Activated naive CD8-positive, alpha-beta T cell treated with anti-CD3 and anti-CD28 coated beads, Interleukin-2, amount 50 U/mL, for 16 hours (primary cell): Measurements from ENCODE around the gene MORN1.

Experiments
- DNase-seq: peaks from one replicate; pipeline ENCODE4 v3.0.0-alpha.2; 2020; ENCODE audit warnings: low read depth, low spot score

Gene MORN1

DNA sequence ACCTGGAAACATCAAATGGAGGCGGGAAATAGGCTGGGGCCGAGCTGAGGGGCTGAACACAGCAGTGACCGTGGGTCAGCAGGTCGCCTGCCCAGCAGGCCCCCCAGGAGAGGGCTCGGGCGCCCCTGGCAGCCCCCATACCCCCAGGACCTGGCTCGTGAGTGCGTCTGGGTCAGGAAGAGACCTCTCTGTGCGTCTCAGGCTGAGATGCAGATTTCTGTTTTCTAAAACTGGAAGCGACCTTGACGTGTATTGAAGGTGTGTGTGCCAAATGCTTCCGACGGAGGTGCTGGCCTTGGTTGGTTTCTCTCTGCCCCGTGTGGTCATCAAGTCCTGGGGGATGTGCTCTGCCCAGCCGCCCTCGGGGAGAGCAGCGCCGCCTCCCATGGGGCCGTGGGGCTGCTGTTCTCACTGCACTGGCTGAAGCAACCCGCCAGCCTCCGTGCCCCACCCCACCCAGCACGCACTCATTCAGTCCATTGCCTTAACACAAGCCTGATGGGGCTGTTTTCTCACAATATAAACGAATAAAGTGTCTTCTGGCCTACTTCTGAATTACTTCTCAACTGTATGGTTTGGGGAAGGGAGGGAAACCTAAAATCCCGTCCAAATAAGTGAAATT lies 13.6 kb upstream of the MORN1 start:
- no peak for DNase-seq

- DNase-seq: no peak
Observed at GRCh38 chr1:2404142-2404889, 13.0 kb upstream of the MORN1 start.

- DNase-seq: no peak
Observed at GRCh38 chr1:2403273-2403672, 11.9 kb upstream of the MORN1 start.

GRCh38 chr1:2402420-2402819 lies 11.1 kb upstream of the MORN1 start:
- no peak for DNase-seq

DNA sequence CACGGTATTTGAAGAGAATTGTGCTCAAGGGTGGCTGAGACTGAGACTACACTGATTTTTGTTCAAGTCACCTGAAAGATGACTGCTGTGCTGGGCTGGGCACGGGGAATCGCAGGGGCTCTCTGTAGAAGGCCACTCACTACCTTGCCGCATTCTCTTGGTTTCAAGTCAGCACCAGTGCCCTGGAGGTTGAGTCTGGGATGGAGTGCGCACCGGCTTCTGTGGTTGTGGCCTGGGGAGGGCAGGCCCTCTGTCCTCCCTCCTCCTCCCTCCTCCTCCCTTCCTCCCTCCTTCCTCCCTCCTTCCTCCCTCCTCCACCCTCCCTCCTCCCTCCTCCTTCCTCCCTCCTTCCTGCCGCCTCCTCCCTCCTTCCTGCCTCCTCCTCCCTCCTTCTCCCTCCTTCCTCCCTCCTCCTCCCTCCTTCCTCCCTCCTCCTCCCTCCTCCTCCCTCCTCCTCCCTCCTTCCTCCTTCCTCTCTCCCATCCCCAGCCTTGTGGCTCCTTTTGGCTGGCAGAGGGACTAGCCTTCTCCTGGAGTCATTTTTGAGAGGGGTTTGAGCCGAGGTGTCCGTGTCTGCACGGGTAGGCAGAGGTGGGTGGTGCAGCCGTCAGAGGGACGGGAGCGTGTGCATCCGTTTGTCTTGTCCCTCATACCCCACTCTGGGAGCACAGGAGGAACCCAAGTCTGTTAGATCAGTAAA lies 9.7 kb upstream of the MORN1 start:
- DNase-seq: no peak

DNA sequence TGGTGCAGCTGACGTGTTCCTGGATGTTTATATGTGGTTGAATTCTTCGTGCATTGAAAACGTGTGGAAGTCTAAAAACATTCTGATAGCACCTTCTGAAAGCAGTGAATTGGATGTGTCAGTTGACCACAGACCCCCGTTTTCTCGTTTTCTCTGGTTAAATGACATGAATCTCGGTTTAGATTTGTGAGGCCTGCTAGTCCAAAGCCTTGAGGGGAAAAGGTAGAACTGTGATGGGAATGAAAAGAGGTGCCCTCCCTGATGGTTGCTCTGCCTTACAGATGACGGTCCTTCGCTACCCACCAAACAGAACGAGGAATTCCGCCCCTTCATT lies 9.2 kb upstream of the MORN1 start:
- DNase-seq: no peak

DNA sequence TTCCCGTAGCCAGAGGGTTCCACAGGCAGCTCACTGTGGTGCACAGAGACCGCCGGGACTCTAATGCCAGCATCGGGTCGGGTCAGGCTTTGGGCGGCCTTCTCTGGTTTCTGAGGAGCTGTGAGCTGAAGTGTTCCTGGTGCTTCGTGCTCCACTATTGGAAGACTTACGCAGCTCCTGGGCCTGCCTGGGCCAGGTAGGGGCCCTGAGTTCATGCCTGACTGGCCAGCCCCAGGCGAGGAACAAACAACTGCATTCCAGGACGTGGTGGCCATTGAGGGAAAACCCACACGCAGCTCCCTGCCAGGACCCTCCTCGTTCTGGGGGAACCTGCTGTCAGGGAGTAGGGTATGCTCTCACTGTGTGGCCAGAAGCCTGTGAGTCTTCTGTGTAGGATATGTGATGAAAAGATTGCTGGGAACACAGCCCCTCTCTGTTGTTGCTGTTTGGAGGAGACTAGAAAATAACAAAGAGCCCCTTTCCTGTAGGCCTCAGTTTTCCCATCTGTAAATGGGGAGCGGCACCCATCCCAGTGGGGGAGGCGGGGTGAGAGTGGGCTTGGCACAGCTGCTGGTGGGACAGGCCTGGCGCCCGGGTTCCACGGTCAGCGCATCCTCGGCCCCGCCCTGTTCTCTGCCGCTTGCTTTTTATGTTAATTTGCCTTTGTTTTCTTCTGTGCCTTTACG lies 8.7 kb upstream of the MORN1 start:
- DNase-seq: no peak

- DNase-seq: no peak
Observed at GRCh38 chr1:2398871-2399270, 7.5 kb upstream of the MORN1 start.

DNA sequence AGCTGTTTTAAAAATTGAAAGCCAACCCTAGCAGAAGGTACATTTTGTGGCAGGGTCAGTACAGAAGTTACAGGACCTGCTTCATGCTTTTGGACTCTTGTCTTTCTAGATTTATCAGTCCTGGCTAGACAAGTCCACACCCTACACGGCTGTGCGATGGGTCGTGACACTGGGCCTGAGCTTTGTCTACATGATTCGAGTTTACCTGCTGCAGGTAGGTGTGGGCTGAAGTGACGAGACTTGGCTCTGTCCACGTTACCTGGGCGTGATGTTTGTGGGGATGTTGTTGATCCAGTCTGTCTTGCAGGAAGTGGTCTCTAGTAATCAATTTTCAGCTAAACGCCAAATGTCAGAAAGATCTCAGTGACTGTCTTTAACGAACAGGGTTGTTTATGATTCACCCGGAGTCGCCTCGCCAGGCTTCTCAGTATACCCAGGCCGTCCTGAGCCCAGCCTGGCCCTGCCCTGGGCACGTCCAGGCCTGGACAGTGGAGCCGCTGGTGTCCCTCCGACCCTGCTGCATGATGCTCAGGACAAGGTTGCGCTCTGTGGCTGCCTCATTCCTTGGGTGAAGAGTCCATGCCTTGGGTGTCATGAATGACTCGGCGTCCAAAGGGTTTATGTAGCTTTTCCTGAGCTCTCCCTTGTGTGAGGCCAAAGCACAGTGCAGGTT lies 5.8 kb upstream of the MORN1 start:
- DNase-seq: no peak

- no peak for DNase-seq
Observed at GRCh38 chr1:2396476-2396875, 5.1 kb upstream of the MORN1 start.

DNA sequence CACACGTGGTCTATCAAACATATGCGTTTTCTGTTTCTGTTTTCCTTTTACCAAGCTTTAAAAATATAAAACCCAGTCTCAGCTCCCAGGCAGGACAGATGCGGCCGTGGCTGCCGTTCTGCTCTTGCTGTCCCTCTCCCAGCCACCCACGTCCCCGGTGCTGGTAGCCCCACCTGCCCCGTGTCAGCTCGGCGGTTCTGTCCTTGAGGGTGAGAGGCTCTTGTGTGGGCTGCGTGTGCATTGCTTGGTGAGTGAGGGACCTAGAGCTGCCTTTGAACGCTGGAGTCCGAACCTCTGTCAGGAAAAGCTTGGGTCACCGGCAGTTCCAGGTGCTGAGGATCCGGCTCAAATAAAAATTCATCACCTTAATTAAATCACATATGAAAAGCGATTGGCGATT lies 4.7 kb upstream of the MORN1 start:
- DNase-seq: no peak

DNA sequence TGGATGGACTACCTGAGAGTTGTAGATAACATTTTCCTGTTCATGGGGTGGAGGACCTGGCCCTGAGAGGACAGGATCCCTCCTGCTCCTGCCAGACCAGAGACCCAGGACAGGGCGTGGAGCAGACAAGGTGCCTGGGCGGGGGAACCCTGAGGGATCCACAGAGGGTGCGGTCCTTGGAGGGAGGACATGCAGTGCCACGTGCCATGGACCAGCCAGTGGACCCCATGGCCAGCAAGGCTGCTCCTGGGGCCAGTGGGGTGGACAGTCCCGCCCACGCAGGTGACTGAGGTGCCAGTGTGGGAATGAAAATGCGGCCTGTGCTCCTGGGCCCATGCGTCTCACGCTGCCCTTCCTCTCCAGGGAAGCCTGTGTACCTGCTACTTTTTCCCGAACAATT lies 3.9 kb upstream of the MORN1 start:
- no peak for DNase-seq

DNA sequence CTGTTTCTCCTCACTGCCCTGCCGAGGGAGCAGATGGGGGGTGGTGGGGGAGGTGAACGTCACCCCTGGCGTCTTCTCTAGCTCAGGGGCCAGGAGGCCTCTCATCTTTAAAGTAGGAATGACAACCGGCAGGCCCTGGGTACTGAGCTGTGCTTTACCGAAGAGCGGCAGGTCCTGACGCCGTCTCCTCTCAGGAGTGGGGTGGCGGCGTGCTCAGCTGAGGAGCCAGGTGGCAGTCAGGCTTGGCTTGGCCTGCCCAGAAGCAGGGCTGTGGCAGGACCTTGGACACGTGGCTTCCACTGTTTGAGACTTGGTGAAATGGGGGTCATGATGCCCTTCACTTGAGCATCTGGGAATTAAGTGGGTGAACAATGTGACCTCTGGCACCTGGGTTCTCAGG lies 3.4 kb upstream of the MORN1 start:
- no peak for DNase-seq

GRCh38 chr1:2394220-2394619 lies 2.9 kb upstream of the MORN1 start:
- DNase-seq: no peak

- no peak for DNase-seq
Observed at GRCh38 chr1:2393471-2393877, 2.1 kb upstream of the MORN1 start.

GRCh38 chr1:2392686-2393085 lies 1.3 kb upstream of the MORN1 start:
- DNase-seq: no peak

- DNase-seq: no peak
Observed at GRCh38 chr1:2391931-2392509, 666 bp upstream of the MORN1 start.

DNA sequence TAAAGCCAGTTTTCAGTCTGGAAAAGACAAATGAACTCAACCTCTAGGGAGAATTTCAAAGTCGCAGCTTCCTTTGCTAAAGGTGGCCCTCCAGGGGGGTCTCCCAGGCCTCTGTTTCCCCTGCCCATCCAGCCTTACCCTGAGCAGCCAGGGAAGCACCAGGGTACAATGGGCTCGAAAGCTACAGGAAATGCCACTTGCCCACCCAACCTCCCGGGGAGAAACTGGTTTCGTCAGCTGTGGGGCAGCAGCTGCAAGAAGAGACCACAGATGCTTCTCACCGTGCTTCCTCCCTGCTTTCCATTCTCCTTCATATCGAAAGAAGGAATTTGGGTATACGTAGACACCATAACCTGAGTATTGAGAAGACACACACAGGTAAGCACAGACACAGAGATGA lies 1.7 kb downstream of the MORN1 start:
- no peak for DNase-seq

- DNase-seq: no peak
Observed at GRCh38 chr1:2388004-2388913, 3.1 kb downstream of the MORN1 start.
